ENCODE measurements around the gene SPATA6L.

- TF ChIP-seq CTCF (conservative IDR thresholded peaks at IDR 0.05 in 1 of 2, IDR thresholded peaks at IDR 0.05 in 1 of 2; ENCODE audit: extremely low read depth in 1 of 2, insufficient read depth in 1 of 2, low read depth in 1 of 2, low read length in 2 of 2) (no peak), EZH2 (IDR thresholded peaks at IDR 0.05; ENCODE audit: borderline replicate concordance, low read length) (no peak)
Measured at GRCh38 chr9:4572184-4572826, 94.0 kb downstream of the SPATA6L start.

Data from mammary epithelial cell (primary cell).